Transverse colon (tissue), 3 donors: Measurements from ENCODE around the gene SH3GLB2.

ENCODE experiments used
- CTCF ChIP-seq, 5 experiments: fragments of 200-600 bp in 3 of 5; fragments of 450-650 bp in 2 of 5; sonication (generic) in 3 of 5; IDR thresholded peaks; 1 replicate in 2 of 5; 2 replicates in 3 of 5; pipeline ENCODE4 v1.5.1; 2016 to 2017; ENCODE audit warnings: antibody characterized with exemption in 5 of 5, inconsistent platforms in 3 of 5, mild to moderate bottlenecking in 2 of 5, moderate library complexity in 1 of 5
- EP300 ChIP-seq: sonication (generic); formaldehyde crosslinking; IDR thresholded peaks from one replicate; pipeline ENCODE4 v1.6.1; 2017; ENCODE audit warnings: antibody characterized with exemption, low read depth
- POLR2A ChIP-seq: fragments of 450-650 bp; IDR thresholded peaks from one replicate; pipeline ENCODE4 v1.6.1; 2016; ENCODE audit warnings: antibody characterized with exemption, mild to moderate bottlenecking, moderate library complexity

- TF ChIP-seq CTCF (IDR thresholded peaks at IDR 0.05) (no peak), POLR2A (peak; percentile 98), EP300 (no peak)
Measured at GRCh38 chr9:129036241-129036922, 8.3 kb upstream of the SH3GLB2 start, which contains the start of gene MIGA2.
